Measurements from ENCODE around the gene TBPL1. TPM values are rescaled to one million over a fixed set of nuclear protein-coding genes. Genes with fewer than 3 reads are reported as not detected.
"Not testable (repeated sequence)": the region's sequence is repeated elsewhere in the genome, so short reads cannot be mapped to it uniquely, and the experiment has no call there.

TBPL1 gene
- total RNA-seq, 1 donor from 2014 or later = 34.5 TPM

DNA sequence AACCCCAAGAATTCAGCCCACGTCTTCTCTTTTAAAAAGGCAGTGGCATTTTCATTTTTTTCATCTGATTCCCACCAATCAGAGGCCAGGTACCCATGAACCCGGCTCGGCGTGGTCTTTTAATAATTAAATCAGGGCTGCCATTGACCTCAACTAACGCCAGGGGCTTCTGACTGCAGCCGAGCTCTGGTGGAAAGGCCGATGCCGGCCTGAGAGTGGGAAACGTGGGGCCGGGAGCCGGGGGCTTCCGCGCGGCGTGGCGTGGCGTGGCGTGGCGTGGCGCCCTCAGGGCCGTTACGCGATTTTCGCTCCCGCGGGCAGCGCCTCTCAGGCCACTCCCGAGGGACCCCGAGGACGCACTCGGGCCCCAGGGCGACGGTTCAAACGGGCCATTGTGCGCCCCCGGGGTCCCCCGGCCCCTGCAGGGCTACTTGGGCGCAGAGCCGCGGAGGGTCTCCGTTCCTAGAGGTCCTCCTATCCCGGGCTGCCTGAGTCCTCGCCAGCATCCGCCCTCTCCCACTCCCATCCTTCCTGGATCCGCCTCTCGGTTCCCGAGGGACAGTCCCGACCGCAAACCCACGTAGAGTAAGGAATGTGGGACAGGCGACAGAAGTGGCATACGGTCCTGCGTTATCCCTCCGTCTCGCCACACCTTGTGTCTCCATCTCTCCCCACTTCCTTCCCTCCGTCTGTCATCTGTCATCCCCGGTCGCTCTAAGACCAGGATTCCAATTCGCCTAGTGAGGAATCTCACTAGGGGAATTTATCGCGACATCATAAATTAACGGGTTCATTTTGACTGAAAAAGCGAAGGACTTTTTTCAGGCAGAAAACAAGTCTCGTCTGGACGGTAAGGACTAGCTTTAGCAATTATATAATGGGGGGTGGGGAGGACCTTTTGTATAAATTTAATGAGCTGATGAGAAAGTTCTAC, 876 bp upstream of the TBPL1 start:
- intact Hi-C loops (cut with micrococcal nuclease) = loop anchor here (1.0 to 5.0 kb wide), 5 partner anchors 28 to 1545 kb away; partner anchors contain the start of genes AHI1 and RPS12

- intact Hi-C loops (cut with micrococcal nuclease) = loop anchor here (1.0 to 5.0 kb wide), 9 partner anchors 15 to 1543 kb away; partner anchors contain the start of genes AHI1, RPS12 and SLC2A12
Measured at GRCh38 chr6:133953634-133954415, 801 bp downstream of the TBPL1 start.

- intact Hi-C loops (cut with micrococcal nuclease) = loop anchor here (5.0 kb wide), 1 partner anchor 1542 kb away; the partner anchor contains the start of gene AHI1
Measured at GRCh38 chr6:133954657-133955576, 1.9 kb downstream of the TBPL1 start.

DNA sequence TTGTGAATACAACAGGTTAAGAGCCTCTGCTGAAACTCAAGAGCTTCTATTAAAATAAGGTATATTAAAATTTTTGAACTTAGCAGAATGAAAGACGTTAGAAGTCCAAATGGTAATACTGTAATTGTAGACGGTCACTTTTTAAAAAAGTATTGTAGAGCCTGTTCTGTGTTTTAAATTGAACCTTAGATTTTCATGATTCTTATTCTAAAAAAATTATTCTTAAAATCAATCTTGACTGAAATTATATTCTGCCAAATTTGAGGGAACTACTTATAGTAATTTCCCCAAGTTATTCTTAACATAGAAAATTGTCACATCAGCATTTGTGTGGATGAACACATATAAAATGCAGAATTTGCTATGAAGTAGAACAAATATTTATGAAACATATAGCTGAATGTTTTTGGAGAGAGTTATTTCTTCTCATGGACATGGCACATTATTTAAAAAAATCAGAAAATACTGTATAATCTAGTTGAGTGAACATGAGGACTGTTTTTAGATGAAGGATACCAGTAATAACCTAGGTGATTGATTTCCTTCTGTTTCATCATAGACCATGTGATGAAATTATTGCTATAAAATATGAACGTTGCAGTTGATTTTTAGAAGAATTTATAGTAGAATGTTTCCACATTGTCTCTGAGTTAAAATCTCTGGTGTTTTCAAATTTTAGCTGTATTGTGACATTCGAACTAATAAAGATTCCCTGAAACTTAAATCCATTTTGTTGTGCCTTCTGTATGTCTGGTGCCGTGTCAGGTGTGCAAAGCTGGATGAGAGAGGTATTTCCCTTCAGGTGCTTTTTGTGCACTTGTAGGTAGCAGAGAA, 2.8 kb downstream of the TBPL1 start:
- intact Hi-C loops (cut with micrococcal nuclease) = no loop called here

GRCh38 chr6:133956416-133957049, 3.5 kb downstream of the TBPL1 start:
- intact Hi-C loops (cut with micrococcal nuclease) = no loop called here

GRCh38 chr6:133957227-133957626, 4.2 kb downstream of the TBPL1 start:
- intact Hi-C loops (cut with micrococcal nuclease) = no loop called here

GRCh38 chr6:133957780-133958242, 4.8 kb downstream of the TBPL1 start:
- intact Hi-C loops (cut with micrococcal nuclease) = no loop called here

GRCh38 chr6:133958791-133959190, 5.8 kb downstream of the TBPL1 start:
- intact Hi-C loops (cut with micrococcal nuclease) = no loop called here

GRCh38 chr6:133959667-133960368, 6.8 kb downstream of the TBPL1 start:
- intact Hi-C loops (cut with micrococcal nuclease) = no loop called here

DNA sequence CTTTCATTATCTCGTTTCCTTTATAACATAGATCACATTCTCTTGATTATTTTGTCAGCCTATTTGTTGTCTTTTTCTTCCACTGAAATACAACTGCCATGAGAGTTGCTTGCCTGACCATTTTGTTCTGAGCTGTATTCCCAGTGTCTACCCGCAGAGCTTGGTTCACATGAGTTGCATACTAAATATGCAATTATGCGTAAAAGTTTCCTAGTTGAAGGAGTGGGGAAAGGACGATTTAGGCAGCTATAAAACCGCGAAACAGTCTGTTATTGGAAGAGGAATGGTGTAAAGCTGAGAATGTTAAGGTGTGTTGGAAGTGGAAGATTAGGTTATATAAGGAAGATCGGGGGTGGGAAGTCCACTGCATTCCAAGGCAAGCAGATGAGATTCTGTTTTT, 8.8 kb downstream of the TBPL1 start:
- intact Hi-C loops (cut with micrococcal nuclease) = loop anchor here (1.0 kb wide), 1 partner anchor 7 kb away; no protein-coding TSS in a partner anchor

GRCh38 chr6:133964052-133964451, 11.0 kb downstream of the TBPL1 start:
- intact Hi-C loops (cut with micrococcal nuclease) = no loop called here

DNA sequence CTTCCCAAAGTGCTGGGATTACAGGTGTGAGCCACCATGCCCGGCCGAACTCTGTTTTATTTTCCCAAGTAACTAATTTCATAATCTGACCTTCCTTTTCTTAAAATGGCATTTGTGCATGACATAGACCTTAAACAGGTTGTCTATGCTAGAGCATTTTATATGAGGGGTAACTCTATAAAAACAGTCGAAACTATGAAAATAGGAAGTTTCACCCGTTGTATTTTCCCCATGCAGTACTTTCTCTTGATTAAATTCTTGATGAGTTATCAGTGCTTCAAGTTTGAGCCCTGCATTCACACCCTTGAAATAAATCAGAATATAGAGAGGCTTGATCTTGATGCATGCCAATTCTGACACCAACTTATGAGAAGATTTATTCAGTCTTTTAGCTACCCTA, 11.7 kb downstream of the TBPL1 start:
- intact Hi-C loops (cut with micrococcal nuclease) = no loop called here

GRCh38 chr6:133965817-133966360, 12.9 kb downstream of the TBPL1 start:
- intact Hi-C loops (cut with micrococcal nuclease) = no loop called here

DNA sequence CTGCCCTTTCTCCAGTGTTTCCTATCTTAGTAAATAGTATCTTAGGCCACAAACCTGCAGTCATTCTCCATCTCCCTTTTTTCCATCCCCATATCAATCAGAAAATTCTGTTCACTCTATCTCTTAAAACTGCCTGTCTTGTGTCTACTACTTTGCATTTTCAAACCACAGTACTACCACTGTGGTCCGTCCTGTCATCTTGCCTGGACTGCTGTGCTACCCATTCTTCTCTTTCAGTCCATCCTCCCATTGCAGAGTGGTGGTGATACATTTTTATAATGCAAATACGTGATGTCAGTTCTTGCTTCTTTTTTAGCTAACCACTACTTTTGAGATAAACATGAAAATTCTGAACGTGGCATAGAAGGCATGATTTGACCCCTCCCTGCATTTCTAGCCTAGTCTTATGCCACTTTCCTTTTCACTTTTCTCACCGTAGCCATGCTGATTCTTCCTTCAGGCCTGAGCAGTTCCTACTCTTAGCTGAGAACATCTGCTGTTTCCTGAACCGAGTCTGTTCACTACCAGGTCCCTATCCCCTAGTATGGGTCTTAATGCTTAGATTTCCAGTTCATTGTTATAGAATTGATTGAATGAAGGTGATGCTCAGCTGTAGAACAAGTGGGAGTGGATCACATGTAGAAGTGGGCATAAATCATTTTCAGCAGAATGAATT, 13.8 kb downstream of the TBPL1 start:
- intact Hi-C loops (cut with micrococcal nuclease) = no loop called here

DNA sequence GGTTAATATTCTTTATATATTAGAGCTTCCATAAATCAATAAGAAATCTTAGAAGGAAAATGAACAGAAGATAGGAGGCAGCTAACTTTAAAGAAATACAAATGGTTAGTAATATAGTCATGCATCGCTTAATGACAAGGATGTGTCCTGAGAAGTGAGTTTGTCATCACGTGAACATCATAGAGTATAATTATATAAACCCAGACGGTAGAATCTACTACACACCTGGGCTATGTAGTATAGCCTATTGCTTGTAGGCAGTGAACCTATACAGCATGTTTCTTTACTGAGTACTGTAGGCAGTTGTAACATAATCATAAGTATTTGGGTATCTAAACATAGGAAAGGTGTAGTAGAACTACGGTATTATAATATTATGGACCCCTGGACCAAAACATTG, 14.3 kb downstream of the TBPL1 start:
- intact Hi-C loops (cut with micrococcal nuclease) = no loop called here

DNA sequence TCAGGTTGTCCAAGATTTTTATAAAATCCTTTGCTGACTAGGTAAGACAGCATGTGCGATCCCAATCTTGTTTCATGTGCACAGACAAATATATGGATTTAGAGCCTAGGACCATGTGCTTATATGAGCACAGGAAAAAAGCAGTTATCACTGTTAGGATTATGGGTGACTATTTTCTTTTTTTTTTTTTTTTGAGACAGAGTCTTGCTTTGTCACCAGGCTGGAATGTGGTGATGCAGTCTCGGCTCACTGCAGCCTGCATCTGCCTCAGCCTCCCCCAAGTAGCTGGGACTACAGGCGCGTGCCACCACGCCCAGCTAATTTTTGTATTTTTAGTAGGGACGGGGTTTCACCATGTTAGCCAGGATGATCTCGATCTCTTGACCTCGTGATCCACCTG, 14.8 kb downstream of the TBPL1 start:
- intact Hi-C loops (cut with micrococcal nuclease) = not testable (repeated sequence)

DNA sequence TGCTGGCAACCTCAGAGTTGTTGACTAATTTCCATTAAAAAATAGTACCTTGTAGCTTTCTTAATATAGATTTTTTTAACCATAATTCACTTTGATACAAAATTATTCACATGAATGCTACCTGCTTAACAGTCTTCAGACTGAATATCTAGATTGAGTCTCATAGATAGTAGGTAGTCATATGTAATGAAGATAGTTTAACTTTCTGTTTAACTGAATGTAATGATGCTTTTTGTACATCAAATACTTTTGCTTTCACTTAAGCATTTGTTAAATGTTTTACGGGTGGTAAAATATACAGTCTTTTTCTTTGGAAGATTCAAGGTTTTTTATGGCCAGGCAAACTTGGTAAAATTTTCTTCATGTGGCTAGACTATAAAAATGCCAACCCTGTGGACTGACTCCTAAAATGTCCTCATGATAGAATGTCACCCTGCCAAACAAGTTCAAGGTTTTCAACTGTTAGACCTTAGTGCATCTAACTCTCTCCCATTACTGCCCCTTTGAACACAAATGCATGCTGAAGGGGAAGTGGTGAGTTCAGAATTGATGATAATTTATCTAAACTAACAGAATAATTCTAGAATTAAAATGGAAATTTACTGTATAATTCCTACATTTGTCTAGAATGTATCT, 16.4 kb downstream of the TBPL1 start:
- intact Hi-C loops (cut with micrococcal nuclease) = loop anchor here (1.0 kb wide), 2 partner anchors 8 to 16 kb away; partner anchors contain the start of gene TBPL1

Measured in T-helper 1 cell treated with Interleukin-12 subunit alpha and Interleukin-12 subunit beta and Interleukin-4 antibody, amounts not matched to agents 30 ng/mL and 1 ng/mL, for 36 hours (primary cell).